ENCODE results near the gene NDUFS1. TPM values are rescaled to one million over a fixed set of nuclear protein-coding genes. Genes with fewer than 3 reads are reported as not detected.
"Not testable (repeated sequence)": the region's sequence is repeated elsewhere in the genome, so short reads cannot be mapped to it uniquely, and the experiment has no call there.

The NDUFS1 gene
- total and polyA plus RNA-seq, 10 donors, result 9.0 to 93.6 (median 65.2) TPM

DNA sequence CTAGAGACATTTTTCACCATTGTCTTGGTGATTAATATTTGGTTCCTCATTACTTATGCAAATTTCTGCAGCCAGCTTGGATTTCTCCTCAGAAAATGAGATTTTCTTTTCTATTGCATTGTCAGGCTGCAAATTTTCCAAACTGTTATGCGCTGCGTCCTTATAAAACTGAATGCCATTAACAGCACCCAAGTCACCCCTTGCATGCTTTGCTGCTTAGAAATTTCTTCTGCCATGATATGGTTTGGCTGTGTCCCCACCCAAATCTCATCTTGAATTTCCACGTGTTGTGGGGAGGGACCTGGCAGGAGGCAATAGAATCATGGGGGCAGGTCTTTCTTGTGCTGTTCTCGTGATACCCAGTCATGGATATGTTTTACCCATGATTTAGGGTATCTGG, 9.0 kb upstream of the NDUFS1 start:
- H3K27me3 ChIP-seq (replicated peaks in 1 of 7); H3K9me3 ChIP-seq; H3K27ac ChIP-seq; DNase-seq; H3K4me3 ChIP-seq: not testable (repeated sequence)
- 93 to 99% (median 96%) methylated on average over 4 of the region's 4 CpGs for WGBS, 5 donors
- intact Hi-C loops (cut with DNase I; ENCODE audit: low total_unique reads), result loop anchor here (10.0 kb wide), 1 partner anchor 97 kb away; no protein-coding TSS in a partner anchor
- Histone ChIP-seq H3K36me3 (peaks cover 0 to 60% (median 5%) of the 10 kb centered on the region in 6 donors), H3K4me1 (peaks cover 0 to 14% (median 10%) of the 10 kb centered on the region in 6 donors)

DNA sequence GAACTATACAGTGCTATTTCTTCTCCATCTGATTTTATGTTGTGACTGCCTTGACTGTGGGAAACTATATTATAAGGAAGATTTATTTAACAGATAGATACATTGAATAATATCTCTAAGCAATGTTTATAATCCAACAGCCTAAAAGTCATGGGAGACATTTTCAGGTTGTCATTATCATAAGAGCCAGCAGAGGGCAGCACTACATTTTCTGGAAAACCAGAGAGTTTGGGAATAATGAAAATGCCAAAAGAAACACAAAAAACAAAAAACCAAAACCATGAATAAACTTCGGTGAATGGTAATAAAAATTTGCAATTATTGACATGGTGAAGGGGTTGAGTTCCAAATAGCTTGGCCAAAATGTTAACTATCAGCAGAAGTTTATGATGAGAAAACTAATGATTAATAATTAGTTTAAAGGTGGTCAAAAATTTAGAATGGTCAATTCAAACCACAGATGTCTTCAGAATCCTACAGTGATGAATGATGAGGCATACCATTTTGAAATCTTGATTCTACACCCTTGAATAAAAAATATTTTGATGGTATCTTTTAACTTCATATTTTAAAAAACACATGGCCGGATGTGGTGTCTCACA, 5.1 kb upstream of the NDUFS1 start:
- intact Hi-C loops (cut with DNase I; ENCODE audit: low total_unique reads), result loop anchor here (10.0 kb wide), 1 partner anchor 100 kb away; no protein-coding TSS in a partner anchor
- no peak for DNase-seq
- Histone ChIP-seq H3K4me3 (no peak overlapping the region), H3K27me3 (replicated peaks in 1 of 7) (no peaks in the 10 kb centered on the region), H3K27ac (no peak overlapping the region), H3K4me1 (peaks cover 9 to 46% (median 37%) of the 10 kb centered on the region in 6 donors), H3K36me3 (peaks cover 0 to 85% (median 28%) of the 10 kb centered on the region in 6 donors), H3K9me3 (no peaks in the 10 kb centered on the region)
- TF ChIP-seq POLR2AphosphoS5 (IDR thresholded peaks at IDR 0.05), result no peak
- no peak for TF ChIP-seq POLR2A (IDR thresholded peaks at IDR 0.05)
- TF ChIP-seq CTCF (IDR thresholded peaks at IDR 0.05 in 8 of 11, conservative IDR thresholded peaks at IDR 0.05 in 3 of 11), result peak; percentile 40 to 81 (median 72)
- 71 to 76% (median 73%) methylated on average over 2 of the region's 2 CpGs for WGBS, 5 donors

DNA sequence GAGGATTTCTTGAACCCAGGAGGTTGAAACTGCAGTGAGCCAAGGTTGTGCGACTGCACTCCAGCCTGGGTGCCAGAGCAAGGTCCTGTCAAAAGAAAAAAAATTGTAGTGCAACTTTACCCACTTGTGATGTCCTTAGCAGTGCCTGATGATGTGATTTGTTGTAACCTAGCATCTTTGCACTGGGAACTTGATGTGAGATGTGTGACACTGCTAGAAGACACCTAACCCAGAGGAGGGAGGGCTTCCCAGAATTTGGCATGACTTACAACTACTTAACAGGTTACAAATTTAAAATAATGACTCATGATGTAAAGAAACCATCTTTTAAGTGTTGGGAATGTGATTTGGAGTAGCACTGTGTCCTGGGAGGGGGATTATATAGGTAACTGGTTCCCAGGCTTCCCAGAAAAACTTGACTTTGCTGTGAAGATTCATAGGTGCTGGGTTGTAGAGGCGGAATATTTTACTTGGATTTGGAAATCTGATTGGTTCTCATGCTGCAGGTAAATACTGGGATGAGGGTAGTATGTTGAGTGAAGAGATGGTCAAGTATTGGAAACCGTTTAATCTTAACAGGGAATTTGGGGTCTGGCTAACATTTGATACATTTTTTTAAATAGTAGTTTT, 4.1 kb upstream of the NDUFS1 start:
- no peak overlapping the region for H3K4me3 ChIP-seq
- intact Hi-C loops (cut with DNase I; ENCODE audit: low total_unique reads), result loop anchor here (10.0 kb wide), 1 partner anchor 101 kb away; no protein-coding TSS in a partner anchor
- no peak overlapping the region for H3K27ac ChIP-seq
- H3K36me3 ChIP-seq, result peaks cover 0 to 75% (median 28%) of the 10 kb centered on the region in 6 donors
- H3K4me1 ChIP-seq, result peaks cover 11 to 52% (median 38%) of the 10 kb centered on the region in 6 donors
- 87 to 94% (median 93%) methylated on average over 3 of the region's 3 CpGs for WGBS, 5 donors
- DNase-seq, result no peak
- TF ChIP-seq POLR2A (IDR thresholded peaks at IDR 0.05) (no peak), POLR2AphosphoS5 (IDR thresholded peaks at IDR 0.05) (no peak), CTCF (IDR thresholded peaks at IDR 0.05 in 8 of 11, conservative IDR thresholded peaks at IDR 0.05 in 3 of 11) (no peak)
- no peaks in the 10 kb centered on the region for H3K27me3 ChIP-seq (replicated peaks in 1 of 7)
- H3K9me3 ChIP-seq, result no peaks in the 10 kb centered on the region

DNA sequence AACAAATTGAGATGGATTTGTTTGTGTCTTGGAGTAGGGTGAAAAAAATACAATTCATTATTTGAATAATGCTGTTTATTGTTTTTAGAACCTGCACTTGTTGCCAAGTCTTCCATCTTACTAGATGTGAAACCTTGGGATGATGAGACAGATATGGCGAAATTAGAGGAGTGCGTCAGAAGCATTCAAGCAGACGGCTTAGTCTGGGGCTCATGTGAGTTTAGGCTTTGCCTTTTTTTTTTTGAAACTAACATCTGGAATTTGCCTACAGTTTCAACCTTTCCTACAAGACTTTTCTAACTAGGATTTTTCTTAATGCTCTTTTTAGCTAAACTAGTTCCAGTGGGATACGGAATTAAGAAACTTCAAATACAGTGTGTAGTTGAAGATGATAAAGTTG, 3.2 kb upstream of the NDUFS1 start:
- Histone ChIP-seq H3K36me3 (peaks cover 0 to 65% (median 28%) of the 10 kb centered on the region in 6 donors), H3K4me1 (peaks cover 20 to 61% (median 48%) of the 10 kb centered on the region in 6 donors)
- H3K9me3 ChIP-seq; H3K4me3 ChIP-seq; DNase-seq; H3K27ac ChIP-seq; H3K27me3 ChIP-seq (replicated peaks in 1 of 7): not testable (repeated sequence)
- WGBS, 5 donors, result 80 to 90% (median 89%) methylated on average over 4 of the region's 4 CpGs
- intact Hi-C loops (cut with DNase I; ENCODE audit: low total_unique reads), result loop anchor here (10.0 kb wide), 1 partner anchor 102 kb away; no protein-coding TSS in a partner anchor

DNA sequence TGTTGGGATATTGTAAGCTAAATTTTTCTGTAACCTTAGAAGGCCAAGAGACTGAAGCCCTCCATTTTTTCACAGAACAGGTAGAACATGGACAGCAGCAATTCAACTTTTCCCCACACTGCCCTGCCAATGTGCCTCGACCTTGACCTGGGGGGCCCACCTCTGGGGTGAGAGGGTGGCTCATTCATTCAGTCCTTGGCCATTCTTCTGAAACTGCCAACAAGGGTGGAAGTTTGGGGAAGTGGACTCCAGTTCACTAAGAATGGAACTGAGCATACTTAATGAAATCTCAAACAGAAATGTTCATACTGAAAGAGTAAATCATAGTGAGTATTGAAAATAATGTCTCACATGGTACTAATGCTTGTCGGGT, 1.5 kb upstream of the NDUFS1 start:
- H3K9me3 ChIP-seq, result no peaks in the 10 kb centered on the region
- H3K27ac ChIP-seq, result peak overlapping the region in 7 of 8 donors; percentile 72 to 95 (median 94)
- TF ChIP-seq POLR2A (IDR thresholded peaks at IDR 0.05) (no peak), POLR2AphosphoS5 (IDR thresholded peaks at IDR 0.05) (no peak), CTCF (IDR thresholded peaks at IDR 0.05 in 8 of 11, conservative IDR thresholded peaks at IDR 0.05 in 3 of 11) (no peak)
- intact Hi-C loops (cut with DNase I; ENCODE audit: low total_unique reads), result loop anchor here (10.0 kb wide), 1 partner anchor 104 kb away; no protein-coding TSS in a partner anchor
- DNase-seq, result no peak
- no peaks in the 10 kb centered on the region for H3K27me3 ChIP-seq (replicated peaks in 1 of 7)
- H3K4me3 ChIP-seq, result peak overlapping the region in 7 of 8 donors; percentile 75 to 98 (median 89)
- peaks cover 31 to 75% (median 62%) of the 10 kb centered on the region in 6 donors for H3K4me1 ChIP-seq
- WGBS, 5 donors, result 49 to 59% (median 55%) methylated on average over 2 of the region's 2 CpGs
- peaks cover 0 to 57% (median 28%) of the 10 kb centered on the region in 6 donors for H3K36me3 ChIP-seq
